IMR-90 (cell line): ENCODE measurements around the gene CALML4.

Source experiments
- CTCF ChIP-seq: conservative IDR thresholded peaks from 2 replicates; pipeline ENCODE4 v1.5.1; 2012; ENCODE audit warnings: mild to moderate bottlenecking, low read depth, low read length, improper control_type of control experiment
- MAFK ChIP-seq: IDR thresholded peaks from 2 replicates; pipeline ENCODE4 v1.6.1; 2012; ENCODE audit warnings: low read depth, low read length, improper control_type of control experiment
- MXI1 ChIP-seq: IDR thresholded peaks from 2 replicates; pipeline ENCODE4 v1.6.1; 2012; ENCODE audit warnings: low read depth, mild to moderate bottlenecking, low read length, moderate library complexity, borderline replicate concordance
- POLR2A ChIP-seq: IDR thresholded peaks from 2 replicates; pipeline ENCODE4 v1.6.1; 2012; ENCODE audit warnings: mild to moderate bottlenecking, low read depth, low read length
- RAD21 ChIP-seq: IDR thresholded peaks from 2 replicates; pipeline ENCODE4 v1.6.1; 2012; ENCODE audit warnings: low read length, improper control_type of control experiment
- RFX5 ChIP-seq: IDR thresholded peaks from 2 replicates; pipeline ENCODE4 v1.8.0; 2012; ENCODE audit warnings: low read depth, mild to moderate bottlenecking, low read length, moderate library complexity

DNA sequence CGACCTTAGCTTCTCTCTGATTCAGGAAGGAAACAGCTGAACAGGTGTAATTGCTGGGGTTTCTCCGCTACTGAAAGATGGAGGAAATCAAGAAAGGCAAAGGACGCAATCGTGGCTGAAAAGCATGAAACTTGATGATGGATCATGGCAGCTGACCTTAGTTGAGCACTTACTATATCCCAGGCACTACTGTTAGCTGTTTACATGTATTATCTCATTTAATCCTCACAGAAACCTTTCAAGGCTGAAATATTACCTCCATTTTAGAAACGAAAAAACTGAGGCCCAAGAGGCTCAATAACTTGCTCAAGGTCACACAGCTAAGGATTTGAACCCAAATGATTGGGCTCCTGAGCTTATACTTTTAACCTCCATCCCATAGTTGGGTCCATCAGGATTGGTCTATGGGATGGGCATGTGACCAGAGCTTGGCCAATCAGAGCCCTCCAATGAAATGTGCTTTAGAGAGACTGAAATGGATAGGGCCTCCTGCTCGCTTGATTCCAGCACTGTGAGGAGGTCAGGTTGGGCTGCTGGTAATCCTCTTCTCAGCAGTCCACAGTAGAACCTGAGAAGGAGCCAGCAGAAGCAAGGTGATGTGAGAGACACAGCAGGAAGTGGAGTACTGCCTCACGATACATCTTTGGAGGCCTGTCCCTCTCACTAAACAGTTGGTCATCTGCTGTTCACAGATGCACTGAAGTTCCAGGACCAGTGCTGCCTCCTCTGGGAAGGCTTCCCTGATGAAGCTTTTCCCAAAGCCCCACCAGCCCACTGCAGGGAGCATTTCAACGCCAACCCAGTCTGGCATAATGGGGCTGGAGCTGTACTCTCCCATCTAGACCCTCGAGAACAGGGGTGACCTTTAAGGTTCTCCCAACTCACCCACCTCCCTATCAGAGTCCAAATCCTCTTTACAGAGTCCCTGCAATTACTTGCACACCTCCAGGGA, 14.0 kb upstream of the CALML4 start:
- TF ChIP-seq MXI1 (no peak), RFX5 (no peak), RAD21 (no peak), CTCF (no peak), MAFK (no peak), POLR2A (no peak)
